ENCODE results near the gene S100A7A.

The S100A7A gene

DNA sequence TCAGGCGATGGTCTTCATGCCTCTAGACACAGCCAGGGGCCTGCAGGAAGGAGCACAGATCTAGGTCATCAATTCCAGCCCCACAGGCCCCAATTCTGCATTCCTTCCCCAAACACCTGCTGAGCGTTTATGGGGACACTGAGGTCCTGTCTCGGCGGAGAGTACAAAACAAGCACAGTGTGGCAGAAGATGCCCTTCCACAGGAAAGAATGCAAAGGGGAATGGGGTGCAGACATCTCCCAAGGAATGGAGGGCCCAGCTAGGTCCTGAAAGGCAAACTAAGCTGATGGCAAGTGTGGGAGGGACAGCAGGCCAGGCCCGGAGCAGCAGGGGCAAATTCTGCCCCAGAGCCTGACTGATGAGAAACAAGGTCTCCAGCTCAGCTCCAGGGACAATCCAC, 21.9 kb upstream of the S100A7A start:
- DNase-seq = peak in 1 of 2 donors; percentile 37
- Histone ChIP-seq H3K27me3 (peaks cover 0 to 22% of the 10 kb centered on the region in 2 donors), H3K36me3 (no peaks in the 10 kb centered on the region), H3K4me1 (no peaks in the 10 kb centered on the region), H3K27ac (no peak overlapping the region), H3K4me3 (no peak overlapping the region), H3K9me3 (no peaks in the 10 kb centered on the region)
- TF ChIP-seq, protein P1, sequence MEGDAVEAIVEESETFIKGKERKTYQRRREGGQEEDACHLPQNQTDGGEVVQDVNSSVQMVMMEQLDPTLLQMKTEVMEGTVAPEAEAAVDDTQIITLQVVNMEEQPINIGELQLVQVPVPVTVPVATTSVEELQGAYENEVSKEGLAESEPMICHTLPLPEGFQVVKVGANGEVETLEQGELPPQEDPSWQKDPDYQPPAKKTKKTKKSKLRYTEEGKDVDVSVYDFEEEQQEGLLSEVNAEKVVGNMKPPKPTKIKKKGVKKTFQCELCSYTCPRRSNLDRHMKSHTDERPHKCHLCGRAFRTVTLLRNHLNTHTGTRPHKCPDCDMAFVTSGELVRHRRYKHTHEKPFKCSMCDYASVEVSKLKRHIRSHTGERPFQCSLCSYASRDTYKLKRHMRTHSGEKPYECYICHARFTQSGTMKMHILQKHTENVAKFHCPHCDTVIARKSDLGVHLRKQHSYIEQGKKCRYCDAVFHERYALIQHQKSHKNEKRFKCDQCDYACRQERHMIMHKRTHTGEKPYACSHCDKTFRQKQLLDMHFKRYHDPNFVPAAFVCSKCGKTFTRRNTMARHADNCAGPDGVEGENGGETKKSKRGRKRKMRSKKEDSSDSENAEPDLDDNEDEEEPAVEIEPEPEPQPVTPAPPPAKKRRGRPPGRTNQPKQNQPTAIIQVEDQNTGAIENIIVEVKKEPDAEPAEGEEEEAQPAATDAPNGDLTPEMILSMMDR (IDR thresholded peaks at IDR 0.05) = no peak
- intact Hi-C loops (cut with DNase I; ENCODE audit: low total_unique reads) = no loop called here

- H3K36me3 ChIP-seq = no peaks in the 10 kb centered on the region
- no peak overlapping the region for H3K4me3 ChIP-seq
- intact Hi-C loops (cut with DNase I; ENCODE audit: low total_unique reads) = no loop called here
- DNase-seq = peak in 1 of 2 donors; percentile 50
- TF ChIP-seq, protein P1 (IDR thresholded peaks at IDR 0.05) = no peak
- H3K9me3 ChIP-seq = no peaks in the 10 kb centered on the region
- H3K27me3 ChIP-seq = peaks cover 0 to 21% of the 10 kb centered on the region in 2 donors
- no peaks in the 10 kb centered on the region for H3K4me1 ChIP-seq
- no peak overlapping the region for H3K27ac ChIP-seq
Measured at GRCh38 chr1:153395136-153395685, 21.1 kb upstream of the S100A7A start.

DNA sequence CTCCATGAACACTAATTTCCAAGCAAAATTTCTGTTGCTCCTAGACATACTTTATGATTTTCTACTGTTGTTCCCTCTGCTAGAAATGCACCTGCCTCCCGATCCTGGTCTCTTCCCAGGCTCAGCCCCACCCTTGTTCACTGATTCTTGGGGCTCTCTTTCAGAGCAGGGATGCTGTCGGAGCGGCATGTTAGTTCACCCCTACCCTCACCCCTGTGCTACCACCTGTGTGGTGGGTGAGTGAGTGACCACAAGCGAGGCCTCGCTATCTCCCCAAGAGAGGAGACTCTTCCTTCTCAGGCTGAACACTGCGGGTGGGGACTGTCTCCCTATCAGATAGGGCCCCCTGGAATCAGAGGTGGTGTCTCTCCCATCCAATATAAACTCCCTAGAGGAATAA, 20.5 kb upstream of the S100A7A start:
- no peak overlapping the region for H3K27ac ChIP-seq
- TF ChIP-seq, protein P1 (IDR thresholded peaks at IDR 0.05) = no peak
- peaks cover 0 to 16% of the 10 kb centered on the region in 2 donors for H3K27me3 ChIP-seq
- no peak overlapping the region for H3K4me3 ChIP-seq
- no peaks in the 10 kb centered on the region for H3K4me1 ChIP-seq
- no peaks in the 10 kb centered on the region for H3K9me3 ChIP-seq
- intact Hi-C loops (cut with DNase I; ENCODE audit: low total_unique reads) = no loop called here
- peak in 1 of 2 donors; percentile 23 for DNase-seq
- no peaks in the 10 kb centered on the region for H3K36me3 ChIP-seq

DNA sequence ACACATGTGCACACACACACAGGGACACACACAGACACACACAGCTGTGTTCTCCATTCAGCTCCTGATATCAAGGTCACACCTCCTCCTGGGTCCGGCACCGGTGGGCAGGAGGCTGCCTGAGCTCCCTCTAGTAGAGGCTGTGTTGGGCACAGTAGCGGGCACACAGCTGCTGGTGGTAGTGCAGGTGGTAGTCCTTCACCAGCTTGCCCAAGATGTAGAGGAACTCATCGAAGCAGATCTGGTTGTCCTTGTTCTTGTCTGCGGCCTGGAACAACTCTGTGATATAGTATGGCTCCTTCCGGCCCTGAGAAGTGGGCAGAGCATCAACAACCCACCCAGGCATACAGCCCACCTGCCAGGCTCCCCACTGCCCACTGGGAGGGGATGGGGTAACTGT, 19.9 kb upstream of the S100A7A start:
- intact Hi-C loops (cut with DNase I; ENCODE audit: low total_unique reads) = no loop called here
- Histone ChIP-seq H3K36me3 (no peaks in the 10 kb centered on the region), H3K4me3 (no peak overlapping the region), H3K9me3 (no peaks in the 10 kb centered on the region), H3K4me1 (no peaks in the 10 kb centered on the region), H3K27me3 (peaks cover 0 to 14% of the 10 kb centered on the region in 2 donors), H3K27ac (no peak overlapping the region)
- TF ChIP-seq, protein P1 (IDR thresholded peaks at IDR 0.05) = no peak
- peak in 1 of 2 donors; percentile 43 for DNase-seq

- peaks cover 0 to 14% of the 10 kb centered on the region in 2 donors for H3K27me3 ChIP-seq
- peak in 1 of 2 donors; percentile 51 for DNase-seq
- no peaks in the 10 kb centered on the region for H3K9me3 ChIP-seq
- no peak overlapping the region for H3K4me3 ChIP-seq
- no peaks in the 10 kb centered on the region for H3K36me3 ChIP-seq
- H3K4me1 ChIP-seq = no peaks in the 10 kb centered on the region
- intact Hi-C loops (cut with DNase I; ENCODE audit: low total_unique reads) = no loop called here
- no peak overlapping the region for H3K27ac ChIP-seq
- TF ChIP-seq, protein P1 (IDR thresholded peaks at IDR 0.05) = no peak
Measured at GRCh38 chr1:153397051-153397923, 19.0 kb upstream of the S100A7A start.
